ENCODE data around the gene NFKB2.

NFKB2 gene

GRCh38 chr10:102408131-102408727 lies 12.7 kb downstream of the NFKB2 start:
- DNase-seq (ENCODE audit: low read depth in 1 of 2, low spot score in 1 of 2), result no peak

DNA sequence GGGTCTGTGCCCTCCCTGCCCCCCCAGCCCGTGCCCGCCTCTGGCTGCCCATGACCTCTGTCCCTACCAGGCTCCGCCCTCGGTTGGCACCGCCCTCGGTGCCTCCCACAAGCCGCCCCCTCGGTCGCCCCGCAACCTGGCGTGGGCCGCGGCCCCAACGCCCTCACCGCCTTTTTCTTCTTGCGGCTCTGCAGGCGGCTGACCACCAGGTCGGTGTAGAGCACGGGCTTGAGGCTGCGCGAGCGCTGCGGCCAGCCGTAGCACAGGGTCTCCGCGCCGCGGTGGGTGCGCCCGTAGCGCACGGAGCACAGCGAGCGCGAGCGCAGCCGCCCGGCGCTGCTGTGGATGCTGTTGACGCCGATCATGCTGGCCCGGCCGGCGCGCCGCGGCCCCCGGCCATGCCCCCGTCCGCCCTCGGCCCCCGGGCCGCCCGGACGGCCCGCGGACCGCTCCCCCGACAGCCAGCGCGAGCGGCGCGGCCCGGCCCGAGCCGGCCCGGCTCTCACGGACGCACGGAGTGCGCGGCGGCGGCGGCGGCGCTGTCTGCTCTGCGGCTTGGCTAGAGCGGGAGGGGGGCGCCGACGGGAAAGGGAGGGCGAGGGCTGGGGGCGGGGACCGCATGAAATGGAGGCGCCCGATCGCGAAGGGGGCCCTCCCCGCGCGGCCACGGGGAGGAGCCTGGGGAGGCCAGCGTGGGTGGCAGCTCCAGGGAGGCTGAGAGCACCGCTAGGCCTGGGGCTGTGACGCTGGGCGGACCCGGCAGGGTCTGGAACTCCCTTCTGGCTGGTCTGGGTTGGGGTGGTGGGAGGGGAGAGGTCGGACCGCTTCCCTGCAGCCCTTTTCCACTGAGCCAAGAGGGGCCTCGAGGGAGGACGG lies 13.5 kb downstream of the NFKB2 start:
- peak; percentile 41 to 55 for DNase-seq (ENCODE audit: low read depth in 1 of 2, low spot score in 1 of 2)

GRCh38 chr10:102409604-102410428 lies 14.3 kb downstream of the NFKB2 start:
- no peak for DNase-seq (ENCODE audit: low read depth in 1 of 2, low spot score in 1 of 2)

GRCh38 chr10:102410429-102411073 lies 15.0 kb downstream of the NFKB2 start:
- no peak for DNase-seq (ENCODE audit: low read depth in 1 of 2, low spot score in 1 of 2)

GRCh38 chr10:102411341-102412255 lies 16.1 kb downstream of the NFKB2 start:
- DNase-seq (ENCODE audit: low read depth in 1 of 2, low spot score in 1 of 2), result no peak

DNA sequence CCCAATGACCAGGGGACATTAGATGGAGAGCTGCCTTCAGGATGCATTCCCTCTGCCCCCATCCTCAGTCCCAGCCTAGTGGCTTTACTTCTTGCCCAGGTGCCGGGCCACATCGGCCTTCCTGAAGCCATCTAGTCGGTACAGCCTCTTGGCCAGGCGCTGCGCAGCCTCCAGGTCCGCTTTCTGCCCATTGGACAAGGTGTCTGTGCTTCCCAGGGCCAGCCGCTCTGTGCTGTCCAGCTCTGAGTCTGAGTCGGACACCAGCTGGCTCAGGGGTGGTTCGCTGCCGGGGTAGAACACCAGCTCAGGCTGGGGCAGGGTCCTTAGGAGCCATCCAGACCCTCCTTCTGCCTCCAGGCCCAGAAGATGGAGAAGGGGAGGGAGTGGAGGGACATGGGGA lies 16.8 kb downstream of the NFKB2 start:
- no peak for DNase-seq (ENCODE audit: low read depth in 1 of 2, low spot score in 1 of 2)

DNA sequence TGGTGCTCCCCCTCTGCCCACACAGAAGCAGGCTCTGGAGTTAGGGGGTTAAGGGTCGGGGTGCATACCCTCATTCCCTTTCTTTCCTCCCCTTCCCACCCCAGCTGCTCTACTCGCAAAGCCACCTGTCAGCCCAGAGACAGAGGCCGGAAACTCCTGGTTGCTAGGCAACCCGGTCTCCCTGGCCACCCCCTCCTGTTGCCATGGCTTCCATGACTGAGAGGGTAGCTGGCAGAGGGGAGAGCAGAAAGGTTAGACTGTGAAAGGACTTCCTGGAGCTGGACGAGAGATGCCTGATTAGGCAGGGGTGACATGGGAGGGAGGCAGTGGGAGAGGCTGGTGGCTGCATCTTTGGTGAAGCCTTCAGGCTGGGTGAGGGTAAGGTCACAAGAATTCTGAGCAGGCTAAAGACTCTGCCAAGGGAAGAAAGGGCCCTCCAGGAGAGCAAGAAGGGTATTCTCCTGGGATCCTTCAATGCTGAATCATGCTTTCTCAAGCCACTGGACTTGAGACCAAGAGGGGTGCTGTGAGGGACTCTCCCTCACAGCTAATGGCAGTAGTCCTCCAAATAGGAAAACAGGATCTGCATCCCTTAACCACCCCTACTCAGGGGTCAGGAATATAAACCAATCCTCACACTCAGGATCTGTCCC lies 17.7 kb downstream of the NFKB2 start:
- no peak for DNase-seq (ENCODE audit: low read depth in 1 of 2, low spot score in 1 of 2)

- no peak for DNase-seq (ENCODE audit: low read depth in 1 of 2, low spot score in 1 of 2)
Measured at GRCh38 chr10:102413806-102414561, 18.5 kb downstream of the NFKB2 start.

DNA sequence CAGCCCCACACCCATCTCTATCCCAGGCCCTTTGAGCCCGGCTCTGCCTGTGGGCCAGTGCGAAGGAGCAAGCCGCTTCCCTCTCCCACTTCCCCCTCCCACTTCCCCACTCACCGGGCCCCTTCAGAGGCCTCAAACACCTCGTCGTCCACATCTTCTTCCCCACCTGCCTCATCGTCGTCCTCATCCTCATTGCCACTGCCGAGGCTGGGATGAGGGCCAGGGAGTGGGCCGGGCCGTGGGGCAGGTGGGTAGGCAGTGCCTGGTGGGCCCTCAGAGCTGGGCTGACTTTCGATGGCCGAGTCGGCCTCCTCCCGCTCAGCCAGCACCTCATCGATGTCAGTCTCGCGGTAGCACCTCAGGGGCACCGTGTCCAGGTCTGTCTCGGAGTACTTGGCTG lies 19.2 kb downstream of the NFKB2 start:
- DNase-seq (ENCODE audit: low read depth in 1 of 2, low spot score in 1 of 2), result no peak

- DNase-seq (ENCODE audit: low read depth in 1 of 2, low spot score in 1 of 2), result no peak
Measured at GRCh38 chr10:102416283-102416682, 20.8 kb downstream of the NFKB2 start.

DNA sequence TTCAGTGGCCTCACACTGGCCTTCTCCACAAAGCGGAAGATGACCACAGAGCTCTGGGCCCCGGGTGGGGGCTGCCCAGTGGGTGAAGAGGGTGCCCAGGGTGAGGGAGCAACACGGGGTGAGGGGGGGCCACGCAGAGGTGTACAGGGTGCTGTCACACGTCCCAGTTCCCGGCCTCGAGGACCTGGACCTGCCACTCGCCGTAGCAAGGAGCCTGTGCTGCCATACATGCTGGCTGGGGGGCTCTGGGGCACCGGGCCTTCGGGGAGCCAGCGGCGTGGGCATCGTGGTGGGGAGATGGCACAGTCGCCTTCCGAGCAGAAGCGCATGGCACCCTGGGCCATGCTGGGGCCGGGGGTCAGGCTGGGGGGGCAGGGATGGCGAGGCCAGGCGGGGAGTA lies 21.2 kb downstream of the NFKB2 start:
- no peak for DNase-seq (ENCODE audit: low read depth in 1 of 2, low spot score in 1 of 2)

DNA sequence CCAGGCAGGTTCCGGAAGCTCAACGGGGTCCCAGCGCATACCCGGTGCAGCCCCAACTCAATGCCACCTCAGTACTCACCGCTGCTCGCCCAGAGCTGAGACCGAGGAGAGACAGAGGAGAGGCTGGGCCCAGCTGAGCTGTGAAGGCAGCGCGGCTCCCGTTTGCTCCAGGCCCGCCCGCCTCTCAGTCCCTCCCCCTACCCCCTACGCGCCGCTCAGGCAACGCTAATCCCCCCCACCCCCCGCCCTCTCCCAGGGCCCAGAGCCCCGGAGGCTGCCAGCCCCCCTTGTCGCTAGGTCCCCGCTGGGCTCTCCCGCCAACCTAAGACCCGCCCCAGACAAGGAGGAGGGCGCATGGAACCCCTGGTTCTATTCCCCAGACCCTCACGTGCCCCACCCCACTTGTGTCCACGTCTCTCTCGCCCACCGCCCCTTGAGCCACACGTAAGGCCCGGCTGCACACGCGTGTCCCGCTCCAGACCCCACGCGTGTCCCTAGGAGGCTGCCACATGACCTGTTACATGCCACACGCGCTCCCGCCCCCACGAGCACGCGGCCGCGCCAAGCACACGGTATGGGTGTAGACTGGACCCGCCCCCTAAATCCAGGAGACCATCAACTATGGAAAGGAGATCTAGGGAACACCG lies 23.2 kb downstream of the NFKB2 start, which contains the start of gene PSD:
Gene PSD, minus strand, starts transcription at position 164 of the 647 bp plus-strand sequence. CDS start 1,747 bp downstream, outside the sequence.
- DNase-seq (ENCODE audit: low read depth in 1 of 2, low spot score in 1 of 2), result no peak

DNA sequence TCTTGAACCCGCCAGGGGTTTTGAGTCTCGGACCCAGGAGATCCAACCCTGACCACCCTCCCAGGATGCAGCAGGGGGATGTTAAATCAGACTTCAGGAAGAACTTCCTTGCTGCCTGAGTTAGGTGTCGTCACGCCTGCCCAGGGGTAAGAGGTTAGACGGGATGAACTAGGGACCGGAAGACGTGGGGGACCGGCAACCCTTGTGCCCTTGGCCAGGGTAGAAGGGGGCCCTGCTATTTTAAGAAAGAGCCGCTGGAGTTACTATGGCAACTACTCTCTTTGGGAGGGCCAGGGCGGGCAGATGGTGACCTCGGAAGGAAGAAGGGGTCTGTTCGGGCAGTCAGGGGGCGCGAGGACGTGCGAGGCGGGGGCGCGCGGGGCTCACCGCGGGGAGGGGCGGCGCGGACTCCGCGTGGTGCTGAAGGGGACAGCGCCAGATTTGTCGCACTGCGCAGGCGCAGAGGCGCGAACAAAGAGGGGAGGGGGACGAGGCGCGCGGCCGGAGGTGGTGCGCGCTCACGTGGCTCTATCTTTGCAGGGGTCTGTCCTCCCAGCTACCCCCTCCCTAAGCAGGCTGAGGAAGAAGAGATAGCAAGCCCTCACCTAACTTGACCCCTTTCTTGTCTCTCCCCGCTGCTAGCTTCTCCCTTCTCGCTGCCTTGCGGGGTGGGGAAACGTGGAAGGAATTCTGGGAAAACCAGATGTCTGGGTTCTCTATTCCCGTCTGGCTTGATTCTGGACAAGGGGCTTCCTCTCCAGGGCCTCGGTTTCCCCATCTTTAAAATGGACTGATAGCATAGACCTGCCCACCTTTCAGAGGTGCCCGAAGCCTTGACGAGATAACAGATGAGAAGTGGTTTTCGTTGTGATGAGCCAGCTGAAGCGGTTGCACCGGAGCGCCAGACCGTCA lies 24.0 kb downstream of the NFKB2 start:
- DNase-seq (ENCODE audit: low read depth in 1 of 2, low spot score in 1 of 2), result peak; percentile 45 to 56

DNA sequence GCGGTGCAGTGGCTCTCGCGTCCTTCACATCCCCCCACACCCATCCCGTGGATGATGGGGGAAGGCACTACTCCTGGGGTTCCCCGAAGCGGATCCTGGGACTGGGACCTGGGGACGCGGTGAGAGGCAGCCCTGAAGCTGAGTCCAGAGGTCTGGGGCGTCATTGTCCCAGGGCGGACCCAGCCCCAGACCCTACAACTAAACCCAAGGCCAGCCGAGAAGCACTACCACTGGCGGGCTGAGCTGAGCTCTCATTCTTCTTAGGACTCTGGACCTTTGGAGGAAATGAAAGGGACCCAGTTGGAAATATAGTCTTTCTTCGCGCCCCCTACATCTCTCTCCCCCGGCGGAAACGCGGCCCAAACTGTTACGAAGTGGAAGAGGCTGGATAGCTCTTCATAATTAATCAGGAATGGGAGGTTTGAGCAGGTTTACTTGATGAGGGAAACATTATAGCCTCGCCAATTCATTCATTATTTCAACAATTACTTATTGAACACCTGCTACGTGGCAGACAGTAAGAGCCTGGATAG lies 24.7 kb downstream of the NFKB2 start:
- no peak for DNase-seq (ENCODE audit: low read depth in 1 of 2, low spot score in 1 of 2)

DNA sequence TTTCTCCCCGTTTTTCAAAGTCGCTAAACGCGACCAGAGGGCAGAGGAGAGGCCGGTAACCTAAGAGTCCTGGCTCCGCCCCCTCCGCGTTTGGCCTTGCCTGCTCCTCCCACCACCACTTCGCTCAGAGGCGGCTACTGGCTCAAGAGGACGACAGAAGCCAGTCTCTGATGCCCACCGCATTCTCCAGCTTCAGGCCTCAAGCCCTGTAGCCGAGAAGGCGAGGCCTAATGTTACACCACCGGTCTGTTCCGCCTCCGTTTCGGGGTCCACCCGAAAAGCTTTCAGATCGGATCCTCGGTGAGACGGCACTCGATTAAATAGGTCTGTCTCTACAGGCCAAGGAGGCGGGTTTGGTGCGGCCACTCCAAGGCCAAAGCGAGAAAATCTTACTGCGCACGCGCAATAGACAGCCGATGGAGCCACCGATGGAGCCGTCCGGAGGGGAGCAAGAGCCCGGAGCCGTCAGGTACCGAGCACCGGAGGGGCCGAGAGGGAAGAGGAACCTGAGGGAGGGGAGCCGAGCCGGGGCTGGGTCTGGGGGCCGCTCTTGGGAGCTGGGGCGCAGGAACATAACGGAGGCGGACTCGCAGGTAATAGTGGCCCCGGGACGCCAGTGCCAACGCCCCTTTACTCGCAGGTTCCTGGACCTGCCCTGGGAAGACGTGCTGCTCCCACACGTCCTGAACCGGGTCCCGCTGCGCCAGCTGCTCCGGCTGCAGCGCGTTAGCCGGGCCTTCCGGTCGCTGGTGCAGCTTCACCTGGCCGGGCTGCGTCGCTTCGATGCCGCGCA lies 25.4 kb downstream of the NFKB2 start, which contains the start of gene FBXL15:
Gene FBXL15, plus strand, starts transcription at position 123 of the 793 bp plus-strand sequence. Its CDS starts 294 bp downstream, at position 417.
- peak; percentile 91 for DNase-seq (ENCODE audit: low read depth in 1 of 2, low spot score in 1 of 2)

DNA sequence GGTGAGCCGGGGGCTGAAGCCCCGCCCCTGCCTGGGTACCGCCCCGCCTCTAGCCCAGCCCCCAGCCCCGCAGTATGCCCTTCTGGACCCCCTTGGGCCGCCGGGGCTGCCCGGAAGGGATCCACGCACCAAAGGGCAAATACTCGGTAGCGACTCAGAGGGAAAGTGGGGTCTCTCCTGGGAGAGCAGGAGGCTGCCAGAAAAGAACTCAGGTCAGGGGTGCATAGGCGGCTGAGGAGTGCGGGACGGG lies 25.9 kb downstream of the NFKB2 start:
- no peak for DNase-seq (ENCODE audit: low read depth in 1 of 2, low spot score in 1 of 2)

Measured in activated T-helper 1 cell treated with anti-CD3 and anti-CD28 coated beads, Interleukin-2, amount 50 U/mL, for 16 hours (primary cell).